ENCODE measurements around the gene NPM1.
"Not testable (repeated sequence)": the region's sequence is repeated elsewhere in the genome, so short reads cannot be mapped to it uniquely, and the experiment has no call there.

GRCh38 chr5:171398660-171399059 lies 11.0 kb downstream of the NPM1 start:
- TF ChIP-seq POLR2A, CTCF (IDR thresholded peaks at IDR 0.05): not testable (repeated sequence)

Data from lower leg skin (tissue), 3 donors.